ENCODE measurements around the gene DHX16. TPM values are rescaled to one million over a fixed set of nuclear protein-coding genes. Genes with fewer than 3 reads are reported as not detected.
A peak's percentile ranks its signal among the peaks of the same experiment; 100 is the strongest.

Gene DHX16
- total and polyA plus RNA-seq, 2 of the 8 experiments (the other 6 are each of a cell fraction or from before 2014, with no cell fraction given), result 27.4 to 44.4 TPM

DNA sequence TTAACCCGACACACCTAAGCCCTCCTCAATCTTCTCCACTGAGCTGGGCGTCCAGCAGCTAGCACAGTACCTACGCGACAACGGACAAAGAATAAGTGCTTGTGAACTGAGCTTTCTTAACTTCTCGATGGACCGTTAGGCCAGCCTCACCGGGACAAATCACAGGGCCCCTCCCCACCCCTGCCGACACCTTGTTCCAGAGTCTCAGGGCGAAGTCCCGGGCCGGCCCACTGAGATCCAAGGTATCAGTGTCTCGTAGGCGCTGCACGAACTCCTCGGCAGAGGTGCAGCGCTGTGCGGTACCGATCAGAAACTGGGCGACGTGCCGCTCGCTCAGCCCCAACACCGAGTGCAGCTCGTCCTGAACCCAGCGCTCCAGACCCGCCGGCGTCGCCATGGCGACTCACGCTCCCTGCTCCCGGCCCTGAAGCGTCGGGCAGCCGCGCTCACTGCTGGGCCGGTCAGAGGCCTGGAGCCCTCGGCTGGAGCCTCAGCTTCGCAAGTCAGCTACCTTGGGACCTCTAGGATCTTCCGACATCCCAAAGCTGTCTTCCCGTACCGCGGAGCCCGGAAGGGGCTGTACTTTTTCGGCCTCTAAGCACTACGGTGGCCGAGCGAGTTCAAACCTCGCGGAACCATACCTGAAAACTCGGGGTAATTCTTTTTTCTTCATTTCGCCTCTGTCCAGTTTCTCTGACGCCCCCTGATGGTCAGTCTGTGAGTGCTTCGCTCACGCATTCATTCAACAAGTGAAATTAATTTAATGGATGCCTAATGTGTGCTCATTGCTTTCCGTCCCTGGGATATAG, at the start of gene DHX16 (continued):
- TF ChIP-seq, protein P1, sequence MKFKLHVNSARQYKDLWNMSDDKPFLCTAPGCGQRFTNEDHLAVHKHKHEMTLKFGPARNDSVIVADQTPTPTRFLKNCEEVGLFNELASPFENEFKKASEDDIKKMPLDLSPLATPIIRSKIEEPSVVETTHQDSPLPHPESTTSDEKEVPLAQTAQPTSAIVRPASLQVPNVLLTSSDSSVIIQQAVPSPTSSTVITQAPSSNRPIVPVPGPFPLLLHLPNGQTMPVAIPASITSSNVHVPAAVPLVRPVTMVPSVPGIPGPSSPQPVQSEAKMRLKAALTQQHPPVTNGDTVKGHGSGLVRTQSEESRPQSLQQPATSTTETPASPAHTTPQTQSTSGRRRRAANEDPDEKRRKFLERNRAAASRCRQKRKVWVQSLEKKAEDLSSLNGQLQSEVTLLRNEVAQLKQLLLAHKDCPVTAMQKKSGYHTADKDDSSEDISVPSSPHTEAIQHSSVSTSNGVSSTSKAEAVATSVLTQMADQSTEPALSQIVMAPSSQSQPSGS (IDR thresholded peaks at IDR 0.05; ENCODE audit: low read length), result no peak
- peak; percentile 20; the same call in 1 of the 2 replicates for TF ChIP-seq TBP (IDR thresholded peaks at IDR 0.05; ENCODE audit: low read depth, low read length)
- TF ChIP-seq HDAC2 (IDR thresholded peaks at IDR 0.05; ENCODE audit: borderline replicate concordance in 1 of 2, low read depth in 2 of 2, low read length in 2 of 2), result 0 out of 4 replicates have a peak, but pooled peaks of 1 of the 2 experiments have one; percentile 21
- no peak for TF ChIP-seq ZNF274 (IDR thresholded peaks at IDR 0.05; ENCODE audit: borderline replicate concordance, extremely low read depth, low read length)
- TF ChIP-seq KDM5A (IDR thresholded peaks at IDR 0.05; ENCODE audit: low read length), result peak; percentile 29; the same call in 1 of the 2 replicates
- TF ChIP-seq CHD2 (IDR thresholded peaks at IDR 0.05; ENCODE audit: low read length), result peak; percentile 84
- peak; percentile 56 for TF ChIP-seq PHF8 (conservative IDR thresholded peaks at IDR 0.05; ENCODE audit: low read depth, low read length)
- TF ChIP-seq EP300 (IDR thresholded peaks at IDR 0.05; ENCODE audit: borderline replicate concordance in 1 of 2, low read depth in 2 of 2, low read length in 2 of 2), result 0 out of 3 replicates have a peak, but pooled peaks of 1 of the 2 experiments have one; percentile 32
- TF ChIP-seq CREB1 (IDR thresholded peaks at IDR 0.05), result peak; percentile 55; the same call in 1 of the 2 replicates
- TF ChIP-seq SIN3A (conservative IDR thresholded peaks at IDR 0.05 in 1 of 2, IDR thresholded peaks at IDR 0.05 in 1 of 2; ENCODE audit: low read depth in 1 of 2, low read length in 2 of 2), result peak; percentile 86 to 95; a peak in 3 of 4 replicates
- TF ChIP-seq, protein P2, sequence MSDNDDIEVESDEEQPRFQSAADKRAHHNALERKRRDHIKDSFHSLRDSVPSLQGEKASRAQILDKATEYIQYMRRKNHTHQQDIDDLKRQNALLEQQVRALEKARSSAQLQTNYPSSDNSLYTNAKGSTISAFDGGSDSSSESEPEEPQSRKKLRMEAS (IDR thresholded peaks at IDR 0.05), result peak; percentile 8; the same call in 1 of the 2 replicates
- peak; percentile 82 for TF ChIP-seq KDM4A (IDR thresholded peaks at IDR 0.05; ENCODE audit: low read depth, low read length, severe bottlenecking)
- TF ChIP-seq, protein P3, sequence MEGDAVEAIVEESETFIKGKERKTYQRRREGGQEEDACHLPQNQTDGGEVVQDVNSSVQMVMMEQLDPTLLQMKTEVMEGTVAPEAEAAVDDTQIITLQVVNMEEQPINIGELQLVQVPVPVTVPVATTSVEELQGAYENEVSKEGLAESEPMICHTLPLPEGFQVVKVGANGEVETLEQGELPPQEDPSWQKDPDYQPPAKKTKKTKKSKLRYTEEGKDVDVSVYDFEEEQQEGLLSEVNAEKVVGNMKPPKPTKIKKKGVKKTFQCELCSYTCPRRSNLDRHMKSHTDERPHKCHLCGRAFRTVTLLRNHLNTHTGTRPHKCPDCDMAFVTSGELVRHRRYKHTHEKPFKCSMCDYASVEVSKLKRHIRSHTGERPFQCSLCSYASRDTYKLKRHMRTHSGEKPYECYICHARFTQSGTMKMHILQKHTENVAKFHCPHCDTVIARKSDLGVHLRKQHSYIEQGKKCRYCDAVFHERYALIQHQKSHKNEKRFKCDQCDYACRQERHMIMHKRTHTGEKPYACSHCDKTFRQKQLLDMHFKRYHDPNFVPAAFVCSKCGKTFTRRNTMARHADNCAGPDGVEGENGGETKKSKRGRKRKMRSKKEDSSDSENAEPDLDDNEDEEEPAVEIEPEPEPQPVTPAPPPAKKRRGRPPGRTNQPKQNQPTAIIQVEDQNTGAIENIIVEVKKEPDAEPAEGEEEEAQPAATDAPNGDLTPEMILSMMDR (IDR thresholded peaks at IDR 0.05; ENCODE audit: control extremely low read depth in 1 of 3, insufficient read depth in 1 of 3, low read depth in 1 of 3, low read length in 3 of 3), result peak; percentile 50 to 80 (median 72)
- no peak for TF ChIP-seq FOSL1 (IDR thresholded peaks at IDR 0.05; ENCODE audit: insufficient read depth, low read depth, low read length)
- TF ChIP-seq SP1 (IDR thresholded peaks at IDR 0.05; ENCODE audit: low read depth, low read length), result 0 out of 2 replicates have a peak, but pooled peaks have one; percentile 54
- TF ChIP-seq ASH2L (IDR thresholded peaks at IDR 0.05; ENCODE audit: low read length), result peak; percentile 93
- TF ChIP-seq BRCA1 (IDR thresholded peaks at IDR 0.05; ENCODE audit: low read depth, low read length), result peak; percentile 61
- TF ChIP-seq SP4 (IDR thresholded peaks at IDR 0.05; ENCODE audit: low read length), result peak; percentile 68; the same call in 1 of the 2 replicates

Measured in H1 (cell line).